NCI-H460 (cell line): ENCODE results near the gene COMP. TPM values are rescaled to one million over a fixed set of nuclear protein-coding genes. Genes with fewer than 3 reads are reported as not detected.

Source experiments
- DNase-seq: peaks from one replicate; pipeline ENCODE4 v3.0.0-alpha.2; 2016; ENCODE audit warnings: low read depth; ENCODE audit errors: extremely low read depth
- total RNA-seq: library from RNA; depleted of rRNA; stranded (reverse); fragments of >200 nt; shearing (Covaris generic); gene quantifications from 2 replicates; pipeline ENCODE4 v1.2.3, GENCODE V29; 2014

Gene COMP
- total RNA-seq, 1 experiment from 2014 or later = not detected

- peak; percentile 76 for DNase-seq
These were observed 5.7 kb downstream of the COMP start for GRCh38 chr19:18785179-18786124.

- no peak for DNase-seq
These were observed 6.4 kb downstream of the COMP start for GRCh38 chr19:18784786-18785120.

- no peak for DNase-seq
These were observed 6.9 kb downstream of the COMP start for GRCh38 chr19:18783958-18784785.

- DNase-seq = no peak
These were observed 8.4 kb downstream of the COMP start for GRCh38 chr19:18782559-18783225.

GRCh38 chr19:18781885-18782527, 9.1 kb downstream of the COMP start:
- no peak for DNase-seq

GRCh38 chr19:18781047-18781600, 10.0 kb downstream of the COMP start:
- DNase-seq = no peak

- no peak for DNase-seq
These were observed 10.5 kb downstream of the COMP start for GRCh38 chr19:18780631-18781030.

GRCh38 chr19:18780081-18780480, 11.0 kb downstream of the COMP start:
- DNase-seq = no peak

GRCh38 chr19:18778826-18779495, 12.1 kb downstream of the COMP start:
- no peak for DNase-seq

- DNase-seq = no peak
These were observed 13.1 kb downstream of the COMP start for GRCh38 chr19:18778076-18778389.

GRCh38 chr19:18777301-18778075, 13.6 kb downstream of the COMP start:
- no peak for DNase-seq

GRCh38 chr19:18776736-18777135, 14.4 kb downstream of the COMP start:
- DNase-seq = no peak

GRCh38 chr19:18776288-18776594, 14.9 kb downstream of the COMP start:
- DNase-seq = no peak

- DNase-seq = no peak
These were observed 15.4 kb downstream of the COMP start for GRCh38 chr19:18775586-18776287.

- no peak for DNase-seq
These were observed 16.2 kb downstream of the COMP start for GRCh38 chr19:18774782-18775444.

GRCh38 chr19:18774107-18774506, 17.0 kb downstream of the COMP start:
- no peak for DNase-seq

- no peak for DNase-seq
These were observed 17.4 kb downstream of the COMP start for GRCh38 chr19:18773682-18774081.
